GM23338 (cell line): ENCODE measurements around the gene DPP9. TPM values are rescaled to one million over a fixed set of nuclear protein-coding genes. Genes with fewer than 3 reads are reported as not detected.
A peak's percentile ranks its signal among the peaks of the same experiment; 100 is the strongest.

Experiments used
- ATAC-seq: fragments of 200-7000 bp; cut with Tn5 transposase; 3 replicates; pipeline ENCODE4 v1.9.1; 2020
- DNase-seq: peaks from one replicate; pipeline ENCODE4 v3.0.0-alpha.2; 2015; ENCODE audit warnings: low spot score
- H2AFZ ChIP-seq: fragments of 200-600 bp; sonication (generic); 2 replicates; pipeline ENCODE4 v1.8.0; 2016; ENCODE audit warnings: antibody characterized with exemption, mild to moderate bottlenecking, moderate library complexity
- H3F3A ChIP-seq: fragments of 200-600 bp; sonication (generic); replicated peaks from 2 replicates; pipeline ENCODE4 v1.8.0; 2017; ENCODE audit warnings: antibody characterized with exemption, mixed run types, low read depth
- H3K27ac ChIP-seq: fragments of 200-600 bp; sonication (generic); 2 replicates; pipeline ENCODE4 v1.6.1; 2016; ENCODE audit warnings: low read depth
- H3K27me3 ChIP-seq: fragments of 200-600 bp; sonication (generic); 2 replicates; pipeline ENCODE4 v1.8.0; 2016; ENCODE audit warnings: mild to moderate bottlenecking, mixed run types, moderate library complexity; ENCODE audit not compliant: insufficient read depth
- H3K36me3 ChIP-seq: fragments of 200-600 bp; sonication (generic); 2 replicates; pipeline ENCODE4 v1.8.0; 2016; ENCODE audit warnings: mild to moderate bottlenecking; ENCODE audit not compliant: insufficient read depth
- H3K4me1 ChIP-seq: fragments of 200-600 bp; sonication (generic); 2 replicates; pipeline ENCODE4 v1.8.0; 2016; ENCODE audit warnings: mild to moderate bottlenecking, moderate library complexity; ENCODE audit not compliant: insufficient read depth
- H3K4me2 ChIP-seq: fragments of 200-600 bp; sonication (generic); 2 replicates; pipeline ENCODE4 v1.7.1; 2017; ENCODE audit warnings: mixed run types
- H3K4me3 ChIP-seq: fragments of 200-600 bp; sonication (generic); 2 replicates; pipeline ENCODE4 v1.6.1; 2016; ENCODE audit warnings: mixed run types
- H3K79me2 ChIP-seq: fragments of 200-600 bp; sonication (generic); replicated peaks from 2 replicates; pipeline ENCODE4 v1.8.0; 2017; ENCODE audit warnings: mild to moderate bottlenecking; ENCODE audit not compliant: insufficient read depth
- H3K9me2 ChIP-seq: fragments of 200-600 bp; sonication (generic); 2 replicates; pipeline ENCODE4 v1.8.0; 2017; ENCODE audit not compliant: insufficient read depth
- H4K20me1 ChIP-seq: fragments of 200-600 bp; sonication (generic); replicated peaks from 2 replicates; pipeline ENCODE4 v1.8.0; 2017; ENCODE audit warnings: mild to moderate bottlenecking; ENCODE audit not compliant: insufficient read depth
- H3K27ac Mint-ChIP-seq: 2 replicates; pipeline ENCODE4 v1.8.0; 2020; ENCODE audit warnings: inconsistent platforms, mild to moderate bottlenecking, moderate library complexity, mixed read lengths
- H3K27me3 Mint-ChIP-seq: 3 replicates; pipeline ENCODE4 v1.8.0; 2022; ENCODE audit warnings: low read depth, mild to moderate bottlenecking, moderate library complexity, mixed read lengths, inconsistent platforms; ENCODE audit not compliant: insufficient read depth, poor library complexity
- H3K36me3 Mint-ChIP-seq: 3 replicates; pipeline ENCODE4 v1.8.0; 2021; ENCODE audit warnings: low read depth, mild to moderate bottlenecking, inconsistent platforms, moderate library complexity, mixed read lengths
- H3K4me1 Mint-ChIP-seq: 3 replicates; pipeline ENCODE4 v1.8.0; 2020; ENCODE audit warnings: mild to moderate bottlenecking, inconsistent platforms, mixed read lengths
- H3K4me3 Mint-ChIP-seq: 3 replicates; pipeline ENCODE4 v1.8.0; 2021; ENCODE audit warnings: moderate library complexity, mild to moderate bottlenecking, inconsistent platforms, mixed read lengths
- H3K9me3 Mint-ChIP-seq: 3 replicates; pipeline ENCODE4 v1.8.0; 2020; ENCODE audit warnings: moderate library complexity, mild to moderate bottlenecking, inconsistent platforms, mixed read lengths
- CREB1 ChIP-seq: fragments of 250-450 bp; sonication (Bioruptor Pico); IDR thresholded peaks from 2 replicates; pipeline ENCODE4 v1.5.0; 2020; ENCODE audit warnings: low read depth, mild to moderate bottlenecking, moderate library complexity
- EZH2 ChIP-seq: fragments of 200-600 bp; sonication (generic); IDR thresholded peaks from one replicate; pipeline ENCODE4 v1.8.0; 2017; ENCODE audit warnings: antibody characterized with exemption, mild to moderate bottlenecking, low read depth; ENCODE audit not compliant: unreplicated experiment
- EZH2phosphoT487 ChIP-seq: fragments of 200-600 bp; sonication (generic); IDR thresholded peaks from one replicate; pipeline ENCODE4 v1.8.1; 2018; ENCODE audit warnings: antibody characterized with exemption; ENCODE audit not compliant: unreplicated experiment
- JUNB ChIP-seq: IDR thresholded peaks from one replicate; pipeline ENCODE4 v1.6.1; 2016; ENCODE audit warnings: antibody characterized with exemption; ENCODE audit not compliant: unreplicated experiment
- NANOG ChIP-seq: IDR thresholded peaks from 2 replicates; pipeline ENCODE4 v1.6.1; 2016; ENCODE audit warnings: antibody characterized with exemption, borderline replicate concordance
- POLR2AphosphoS5 ChIP-seq: IDR thresholded peaks from 2 replicates; pipeline ENCODE4 v1.6.1; 2016; ENCODE audit warnings: antibody characterized with exemption, low read depth
- STAT1 ChIP-seq: IDR thresholded peaks from one replicate; pipeline ENCODE4 v1.6.1; 2016; ENCODE audit warnings: antibody characterized with exemption; ENCODE audit not compliant: unreplicated experiment
- ZNF114 ChIP-seq: fragments of 250-450 bp; sonication (Bioruptor Pico); IDR thresholded peaks from 2 replicates; pipeline ENCODE4 v1.5.0; 2020; ENCODE audit warnings: mild to moderate bottlenecking, moderate library complexity
- ZNF331 ChIP-seq: fragments of 250-450 bp; sonication (Bioruptor Pico); IDR thresholded peaks from 2 replicates; pipeline ENCODE4 v1.5.0; 2020; ENCODE audit warnings: low read depth, mild to moderate bottlenecking, moderate library complexity
- ZNF462 ChIP-seq: fragments of 250-450 bp; sonication (Bioruptor Pico); IDR thresholded peaks from 2 replicates; pipeline ENCODE4 v1.5.0; 2020; ENCODE audit warnings: mild to moderate bottlenecking, moderate library complexity
- polyA plus RNA-seq: library from polyadenylated mRNA; unstranded; fragments of >200 nt; fragmentation: Nextera tagmentation; extraction: Ambion mirVana; gene quantifications from 2 replicates; pipeline ENCODE4 v1.2.1, GENCODE V29; 2016
- total RNA-seq: library from RNA; depleted of rRNA; stranded (reverse); fragments of >200 nt; shearing (Covaris generic); gene quantifications from 2 replicates; pipeline ENCODE4 v1.2.3, GENCODE V29; 2014
- TF ChIP-seq, protein P1 (sequence below): IDR thresholded peaks from one replicate; pipeline ENCODE4 v1.6.1; 2018; ENCODE audit warnings: antibody characterized with exemption; ENCODE audit not compliant: unreplicated experiment
- TF ChIP-seq, protein P2 (sequence below), 2 experiments: fragments of 200-600 bp in 1 of 2; sonication (generic) in 1 of 2; conservative IDR thresholded peaks; 2 replicates each; pipeline versions ENCODE4 v1.5.1 to v1.6.1; 2016 to 2017; ENCODE audit warnings: antibody characterized with exemption in 2 of 2, low read depth in 2 of 2, mild to moderate bottlenecking in 2 of 2, moderate library complexity in 1 of 2
- TF ChIP-seq, protein P3 (sequence below): IDR thresholded peaks from 2 replicates; pipeline ENCODE4 v1.6.1; 2016; ENCODE audit warnings: antibody characterized with exemption

Gene DPP9
- total and polyA plus RNA-seq, 2 experiments from 2014 or later, result 19.5 to 49.2 TPM

DNA sequence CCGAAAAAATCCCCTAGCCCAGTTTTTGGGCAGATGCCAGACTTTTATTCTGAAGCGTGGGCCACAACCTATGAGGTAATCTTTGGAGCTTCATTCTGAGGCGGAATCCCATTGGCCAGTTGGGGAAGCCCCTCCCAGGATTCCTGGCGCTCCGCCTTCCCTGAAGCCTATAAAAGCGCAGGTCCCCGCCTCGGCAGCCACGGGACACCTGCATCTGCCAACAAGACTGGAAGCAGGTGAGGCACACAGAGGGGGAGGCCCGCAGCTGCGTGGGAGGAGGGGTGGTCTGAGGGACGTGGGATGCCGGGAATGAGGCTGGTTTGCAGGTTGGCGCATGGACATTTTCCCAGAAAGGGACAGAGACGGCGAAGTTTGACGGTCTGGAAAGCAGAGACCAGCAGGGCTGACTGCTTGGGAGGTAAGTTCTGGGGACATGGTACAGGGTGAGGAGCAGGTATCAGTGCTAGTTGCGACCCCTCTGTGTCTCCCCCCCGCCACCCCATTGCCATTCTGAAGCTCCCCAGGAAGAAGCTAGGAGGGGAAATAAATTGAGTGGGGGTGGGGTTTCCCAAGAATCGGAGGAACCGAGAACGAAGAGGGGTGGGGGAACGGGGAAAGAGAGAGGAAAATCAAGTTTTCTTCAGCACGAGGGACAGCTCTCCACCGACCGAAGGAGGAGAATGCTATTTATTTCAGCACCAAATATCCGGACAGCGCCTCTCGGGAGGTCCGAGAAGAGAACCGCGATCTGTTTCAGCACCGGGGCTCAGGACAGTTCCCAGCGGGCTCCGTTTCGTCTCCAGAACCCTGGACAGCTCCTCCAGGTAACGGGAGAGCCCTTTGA lies 45.5 kb upstream of the DPP9 start:
- Histone ChIP-seq H4K20me1 (no peaks in the 10 kb centered on the region; the same call in 1 of the 2 replicates), H3K79me2 (no peaks in the 10 kb centered on the region), H3K4me1 (no peaks in the 10 kb centered on the region), H3F3A (0 out of 2 replicates have a peak, but pooled peaks cover 2% of the 10 kb centered on the region), H3K4me3 (peak overlapping the region; percentile 28; the same call in 1 of the 2 replicates), H3K27me3 (no peaks in the 10 kb centered on the region), H3K36me3 (no peaks in the 10 kb centered on the region), H2AFZ (no peak overlapping the region), H3K4me2 (peak overlapping the region; percentile 58; the same call in 1 of the 2 replicates), H3K9me2 (no peaks in the 10 kb centered on the region), H3K27ac (no peak overlapping the region)
- H3K36me3 Mint-ChIP-seq, result no peaks in the 10 kb centered on the region; the same call in 2 of the 3 replicates
- no peak overlapping the region for H3K27ac Mint-ChIP-seq
- H3K4me1 Mint-ChIP-seq, result no peaks in the 10 kb centered on the region; the same call in 2 of the 3 replicates
- peak; percentile 98 for DNase-seq
- H3K27me3 Mint-ChIP-seq, result peaks cover 18% of the 10 kb centered on the region
- ATAC-seq, result peak; percentile 92
- peak overlapping the region; percentile 43; the same call in 2 of the 3 replicates for H3K4me3 Mint-ChIP-seq
- TF ChIP-seq JUNB (no peak), NANOG (no peak), POLR2AphosphoS5 (peak; percentile 43; the same call in 1 of the 2 replicates), EZH2 (no peak), EZH2phosphoT487 (no peak), STAT1 (no peak), ZNF114 (peak; percentile 99), CREB1 (peak; percentile 80), ZNF331 (CRISPR knock-in tag) (peak; percentile 72), ZNF462 (CRISPR knock-in tag) (peak; percentile 70; the same call in 1 of the 2 replicates)
- TF ChIP-seq, protein P1, sequence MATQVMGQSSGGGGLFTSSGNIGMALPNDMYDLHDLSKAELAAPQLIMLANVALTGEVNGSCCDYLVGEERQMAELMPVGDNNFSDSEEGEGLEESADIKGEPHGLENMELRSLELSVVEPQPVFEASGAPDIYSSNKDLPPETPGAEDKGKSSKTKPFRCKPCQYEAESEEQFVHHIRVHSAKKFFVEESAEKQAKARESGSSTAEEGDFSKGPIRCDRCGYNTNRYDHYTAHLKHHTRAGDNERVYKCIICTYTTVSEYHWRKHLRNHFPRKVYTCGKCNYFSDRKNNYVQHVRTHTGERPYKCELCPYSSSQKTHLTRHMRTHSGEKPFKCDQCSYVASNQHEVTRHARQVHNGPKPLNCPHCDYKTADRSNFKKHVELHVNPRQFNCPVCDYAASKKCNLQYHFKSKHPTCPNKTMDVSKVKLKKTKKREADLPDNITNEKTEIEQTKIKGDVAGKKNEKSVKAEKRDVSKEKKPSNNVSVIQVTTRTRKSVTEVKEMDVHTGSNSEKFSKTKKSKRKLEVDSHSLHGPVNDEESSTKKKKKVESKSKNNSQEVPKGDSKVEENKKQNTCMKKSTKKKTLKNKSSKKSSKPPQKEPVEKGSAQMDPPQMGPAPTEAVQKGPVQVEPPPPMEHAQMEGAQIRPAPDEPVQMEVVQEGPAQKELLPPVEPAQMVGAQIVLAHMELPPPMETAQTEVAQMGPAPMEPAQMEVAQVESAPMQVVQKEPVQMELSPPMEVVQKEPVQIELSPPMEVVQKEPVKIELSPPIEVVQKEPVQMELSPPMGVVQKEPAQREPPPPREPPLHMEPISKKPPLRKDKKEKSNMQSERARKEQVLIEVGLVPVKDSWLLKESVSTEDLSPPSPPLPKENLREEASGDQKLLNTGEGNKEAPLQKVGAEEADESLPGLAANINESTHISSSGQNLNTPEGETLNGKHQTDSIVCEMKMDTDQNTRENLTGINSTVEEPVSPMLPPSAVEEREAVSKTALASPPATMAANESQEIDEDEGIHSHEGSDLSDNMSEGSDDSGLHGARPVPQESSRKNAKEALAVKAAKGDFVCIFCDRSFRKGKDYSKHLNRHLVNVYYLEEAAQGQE, result peak; percentile 97
- TF ChIP-seq, protein P2, sequence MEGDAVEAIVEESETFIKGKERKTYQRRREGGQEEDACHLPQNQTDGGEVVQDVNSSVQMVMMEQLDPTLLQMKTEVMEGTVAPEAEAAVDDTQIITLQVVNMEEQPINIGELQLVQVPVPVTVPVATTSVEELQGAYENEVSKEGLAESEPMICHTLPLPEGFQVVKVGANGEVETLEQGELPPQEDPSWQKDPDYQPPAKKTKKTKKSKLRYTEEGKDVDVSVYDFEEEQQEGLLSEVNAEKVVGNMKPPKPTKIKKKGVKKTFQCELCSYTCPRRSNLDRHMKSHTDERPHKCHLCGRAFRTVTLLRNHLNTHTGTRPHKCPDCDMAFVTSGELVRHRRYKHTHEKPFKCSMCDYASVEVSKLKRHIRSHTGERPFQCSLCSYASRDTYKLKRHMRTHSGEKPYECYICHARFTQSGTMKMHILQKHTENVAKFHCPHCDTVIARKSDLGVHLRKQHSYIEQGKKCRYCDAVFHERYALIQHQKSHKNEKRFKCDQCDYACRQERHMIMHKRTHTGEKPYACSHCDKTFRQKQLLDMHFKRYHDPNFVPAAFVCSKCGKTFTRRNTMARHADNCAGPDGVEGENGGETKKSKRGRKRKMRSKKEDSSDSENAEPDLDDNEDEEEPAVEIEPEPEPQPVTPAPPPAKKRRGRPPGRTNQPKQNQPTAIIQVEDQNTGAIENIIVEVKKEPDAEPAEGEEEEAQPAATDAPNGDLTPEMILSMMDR (conservative IDR thresholded peaks at IDR 0.05; ENCODE audit: low read depth in 2 of 2), result no peak
- TF ChIP-seq, protein P3, sequence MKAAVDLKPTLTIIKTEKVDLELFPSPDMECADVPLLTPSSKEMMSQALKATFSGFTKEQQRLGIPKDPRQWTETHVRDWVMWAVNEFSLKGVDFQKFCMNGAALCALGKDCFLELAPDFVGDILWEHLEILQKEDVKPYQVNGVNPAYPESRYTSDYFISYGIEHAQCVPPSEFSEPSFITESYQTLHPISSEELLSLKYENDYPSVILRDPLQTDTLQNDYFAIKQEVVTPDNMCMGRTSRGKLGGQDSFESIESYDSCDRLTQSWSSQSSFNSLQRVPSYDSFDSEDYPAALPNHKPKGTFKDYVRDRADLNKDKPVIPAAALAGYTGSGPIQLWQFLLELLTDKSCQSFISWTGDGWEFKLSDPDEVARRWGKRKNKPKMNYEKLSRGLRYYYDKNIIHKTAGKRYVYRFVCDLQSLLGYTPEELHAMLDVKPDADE, result peak; percentile 74; the same call in 1 of the 2 replicates
- peaks cover 2% of the 10 kb centered on the region; the same call in 1 of the 3 replicates for H3K9me3 Mint-ChIP-seq
